Measurements from ENCODE around the gene PDE7B. TPM values are rescaled to one million over a fixed set of nuclear protein-coding genes. Genes with fewer than 3 reads are reported as not detected.

The PDE7B gene
- total and polyA plus RNA-seq, 2 donors (not counting 1 experiment from before 2014, with no cell fraction given) = 7.9 to 21.5 TPM

DNA sequence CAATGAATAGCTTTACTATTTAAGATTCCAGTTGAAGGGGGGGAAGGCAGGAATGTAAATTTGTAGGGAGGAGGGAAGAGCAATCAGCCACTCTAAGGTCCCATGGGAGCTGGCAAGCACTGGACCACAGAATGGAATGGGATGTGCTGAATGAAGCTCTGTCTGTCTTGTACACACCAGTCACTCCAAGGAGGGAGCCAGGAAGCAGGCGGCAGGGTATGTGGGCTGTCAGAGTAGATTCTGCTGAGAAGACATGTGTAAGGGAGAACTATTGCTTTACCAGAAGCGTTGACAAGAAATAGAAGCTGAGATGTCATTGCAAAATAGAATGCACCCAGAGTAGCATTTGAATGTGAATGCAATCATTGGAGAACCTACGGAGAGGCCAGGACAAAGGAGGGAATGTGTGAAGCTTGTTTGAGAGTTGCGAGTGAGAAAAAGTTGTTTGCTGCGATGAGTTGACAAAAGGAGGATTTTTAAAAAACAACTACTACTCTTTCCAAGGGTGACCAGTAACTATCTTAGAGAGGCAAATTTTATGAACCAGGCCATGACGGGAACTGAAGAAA is 25.2 kb upstream of the PDE7B start:
- Histone ChIP-seq H3K9ac (ENCODE audit: insufficient read depth, low read length) (no peak overlapping the region), H4K20me1 (ENCODE audit: control insufficient read depth, extremely low read depth, insufficient read depth, low read length) (no peaks in the 10 kb centered on the region), H3K36me3 (ENCODE audit: control insufficient read depth, insufficient read depth, low read length) (no peaks in the 10 kb centered on the region), H3K4me3 (replicated peaks in 1 of 4; ENCODE audit: control extremely low read depth in 1 of 4, insufficient read depth in 1 of 4, low read depth in 3 of 4, low read length in 4 of 4) (no peak overlapping the region), H3K27ac (ENCODE audit: insufficient read depth, low read length) (no peak overlapping the region), H3K9me3 (ENCODE audit: control insufficient read depth, insufficient read depth, low read depth, low read length) (no peaks in the 10 kb centered on the region), H2AFZ (ENCODE audit: low read length) (no peak overlapping the region), H3K4me1 (ENCODE audit: control insufficient read depth, extremely low read depth, insufficient read depth, low read length) (no peaks in the 10 kb centered on the region), H3K27me3 (ENCODE audit: control insufficient read depth, insufficient read depth, low read length) (no peaks in the 10 kb centered on the region), H3K4me2 (ENCODE audit: extremely low read depth, insufficient read depth, low read length) (no peak overlapping the region), H3K79me2 (ENCODE audit: control insufficient read depth, insufficient read depth, low read length) (no peaks in the 10 kb centered on the region)
- no peak for DNase-seq (ENCODE audit: low read depth in 2 of 2)
- TF ChIP-seq CTCF (conservative IDR thresholded peaks at IDR 0.05 in 1 of 2, IDR thresholded peaks at IDR 0.05 in 1 of 2; ENCODE audit: low read depth in 1 of 2, low read length in 2 of 2) (no peak), EZH2 (IDR thresholded peaks at IDR 0.05; ENCODE audit: low read length, missing control alignments) (no peak)

DNA sequence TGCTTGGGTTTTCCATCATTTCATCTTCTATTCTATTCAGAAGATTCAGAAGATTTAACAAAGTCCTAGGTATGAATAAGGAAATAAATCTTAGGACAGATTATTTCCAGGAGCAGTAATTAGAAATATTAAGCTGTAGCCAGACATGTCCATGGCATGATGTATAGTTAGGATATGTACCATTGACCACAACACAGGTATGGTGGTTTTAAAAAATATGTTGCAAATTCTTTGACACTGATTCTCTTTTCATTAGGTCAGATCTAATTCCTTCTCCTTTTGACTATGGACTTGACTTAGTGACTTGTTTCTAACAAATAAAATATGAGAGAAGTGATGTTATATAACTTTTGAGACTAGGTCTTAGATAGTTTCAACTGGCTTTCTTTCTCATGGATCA is 23.5 kb upstream of the PDE7B start:
- TF ChIP-seq EZH2 (IDR thresholded peaks at IDR 0.05; ENCODE audit: low read length, missing control alignments) (no peak), CTCF (conservative IDR thresholded peaks at IDR 0.05 in 1 of 2, IDR thresholded peaks at IDR 0.05 in 1 of 2; ENCODE audit: low read depth in 1 of 2, low read length in 2 of 2) (no peak)
- no peaks in the 10 kb centered on the region for H3K79me2 ChIP-seq (ENCODE audit: control insufficient read depth, insufficient read depth, low read length)
- H3K4me3 ChIP-seq (replicated peaks in 1 of 4; ENCODE audit: control extremely low read depth in 1 of 4, insufficient read depth in 1 of 4, low read depth in 3 of 4, low read length in 4 of 4) = no peak overlapping the region

DNA sequence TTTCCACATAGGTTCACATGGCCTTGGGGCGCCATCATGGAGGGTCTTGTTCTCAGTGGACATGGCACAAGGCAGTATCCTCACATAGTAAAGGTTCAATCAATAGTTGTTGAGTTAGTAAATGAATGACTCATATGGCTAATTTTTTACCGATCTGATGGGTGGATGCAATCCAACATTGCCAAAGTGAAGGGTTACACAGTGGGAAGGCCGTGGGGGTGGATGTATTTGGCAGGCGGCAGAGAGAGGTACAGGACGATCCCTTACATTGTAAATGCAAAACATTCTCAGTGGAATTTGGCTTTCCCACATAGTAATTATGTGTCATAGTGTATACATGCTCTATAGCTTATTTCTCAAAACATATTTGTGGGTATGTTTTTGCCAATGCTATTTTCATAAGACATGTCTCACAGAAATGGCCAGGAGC is 21.0 kb upstream of the PDE7B start:
- H2AFZ ChIP-seq (ENCODE audit: low read length) = no peak overlapping the region
- no peak overlapping the region for H3K9ac ChIP-seq (ENCODE audit: insufficient read depth, low read length)
- TF ChIP-seq EZH2 (IDR thresholded peaks at IDR 0.05; ENCODE audit: low read length, missing control alignments) = no peak
- TF ChIP-seq CTCF (conservative IDR thresholded peaks at IDR 0.05 in 1 of 2, IDR thresholded peaks at IDR 0.05 in 1 of 2; ENCODE audit: low read depth in 1 of 2, low read length in 2 of 2) = no peak
- no peaks in the 10 kb centered on the region for H3K79me2 ChIP-seq (ENCODE audit: control insufficient read depth, insufficient read depth, low read length)
- no peak overlapping the region for H3K27ac ChIP-seq (ENCODE audit: insufficient read depth, low read length)
- H3K9me3 ChIP-seq (ENCODE audit: control insufficient read depth, insufficient read depth, low read depth, low read length) = no peaks in the 10 kb centered on the region
- H3K4me3 ChIP-seq (replicated peaks in 1 of 4; ENCODE audit: control extremely low read depth in 1 of 4, insufficient read depth in 1 of 4, low read depth in 3 of 4, low read length in 4 of 4) = no peak overlapping the region
- peak; percentile 65 to 92 for DNase-seq (ENCODE audit: low read depth in 2 of 2)
- no peaks in the 10 kb centered on the region for H3K36me3 ChIP-seq (ENCODE audit: control insufficient read depth, insufficient read depth, low read length)
- H3K4me1 ChIP-seq (ENCODE audit: control insufficient read depth, extremely low read depth, insufficient read depth, low read length) = no peaks in the 10 kb centered on the region
- H4K20me1 ChIP-seq (ENCODE audit: control insufficient read depth, extremely low read depth, insufficient read depth, low read length) = no peaks in the 10 kb centered on the region
- no peaks in the 10 kb centered on the region for H3K27me3 ChIP-seq (ENCODE audit: control insufficient read depth, insufficient read depth, low read length)
- H3K4me2 ChIP-seq (ENCODE audit: extremely low read depth, insufficient read depth, low read length) = no peak overlapping the region

More for the DNA sequence above, 23.5 kb upstream of the PDE7B start:
- no peak overlapping the region for H3K27ac ChIP-seq (ENCODE audit: insufficient read depth, low read length)
- no peaks in the 10 kb centered on the region for H3K9me3 ChIP-seq (ENCODE audit: control insufficient read depth, insufficient read depth, low read depth, low read length)
- H3K36me3 ChIP-seq (ENCODE audit: control insufficient read depth, insufficient read depth, low read length) = no peaks in the 10 kb centered on the region
- H3K4me2 ChIP-seq (ENCODE audit: extremely low read depth, insufficient read depth, low read length) = no peak overlapping the region
- H3K9ac ChIP-seq (ENCODE audit: insufficient read depth, low read length) = no peak overlapping the region
- H3K27me3 ChIP-seq (ENCODE audit: control insufficient read depth, insufficient read depth, low read length) = no peaks in the 10 kb centered on the region
- DNase-seq (ENCODE audit: low read depth in 2 of 2) = peak in 1 of 2 donors; percentile 30
- no peak overlapping the region for H2AFZ ChIP-seq (ENCODE audit: low read length)
- H3K4me1 ChIP-seq (ENCODE audit: control insufficient read depth, extremely low read depth, insufficient read depth, low read length) = no peaks in the 10 kb centered on the region
- H4K20me1 ChIP-seq (ENCODE audit: control insufficient read depth, extremely low read depth, insufficient read depth, low read length) = no peaks in the 10 kb centered on the region

Measured in fibroblast of lung (primary cell).